OCI-LY3 (cell line): ENCODE measurements around the gene CPNE4.

Experiments
- EZH2phosphoT487 ChIP-seq: fragments of 200-600 bp; shearing (Covaris generic); IDR thresholded peaks from 2 replicates; pipeline ENCODE4 v1.6.1; 2018; ENCODE audit warnings: antibody characterized with exemption, mixed run types, low read depth
- TF ChIP-seq, protein P1 (sequence below): fragments of 200-600, 300-600 bp; sonication (generic); IDR thresholded peaks from 2 replicates; pipeline ENCODE4 v1.5.1; 2014; ENCODE audit warnings: antibody characterized with exemption, low read length, low read depth

DNA sequence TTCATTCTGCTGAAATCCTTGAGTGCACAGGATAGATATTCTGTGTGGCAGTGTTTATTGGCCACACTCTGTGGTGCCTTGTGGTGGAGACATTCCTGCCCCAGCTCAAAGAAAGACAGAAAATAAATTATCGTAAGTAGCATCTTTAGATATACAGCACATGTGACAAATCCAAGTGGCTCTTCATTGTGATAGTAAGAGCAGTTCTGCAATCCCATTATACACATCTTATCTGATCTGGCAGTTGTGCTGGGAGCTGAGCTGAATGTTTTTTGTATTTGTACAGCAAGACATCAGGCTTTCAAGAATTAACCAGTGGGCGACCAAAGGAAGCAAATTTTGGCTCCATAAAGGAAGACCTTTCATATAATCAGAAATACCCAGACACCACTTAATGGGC, 296.7 kb downstream of the CPNE4 start:
- TF ChIP-seq, protein P1, sequence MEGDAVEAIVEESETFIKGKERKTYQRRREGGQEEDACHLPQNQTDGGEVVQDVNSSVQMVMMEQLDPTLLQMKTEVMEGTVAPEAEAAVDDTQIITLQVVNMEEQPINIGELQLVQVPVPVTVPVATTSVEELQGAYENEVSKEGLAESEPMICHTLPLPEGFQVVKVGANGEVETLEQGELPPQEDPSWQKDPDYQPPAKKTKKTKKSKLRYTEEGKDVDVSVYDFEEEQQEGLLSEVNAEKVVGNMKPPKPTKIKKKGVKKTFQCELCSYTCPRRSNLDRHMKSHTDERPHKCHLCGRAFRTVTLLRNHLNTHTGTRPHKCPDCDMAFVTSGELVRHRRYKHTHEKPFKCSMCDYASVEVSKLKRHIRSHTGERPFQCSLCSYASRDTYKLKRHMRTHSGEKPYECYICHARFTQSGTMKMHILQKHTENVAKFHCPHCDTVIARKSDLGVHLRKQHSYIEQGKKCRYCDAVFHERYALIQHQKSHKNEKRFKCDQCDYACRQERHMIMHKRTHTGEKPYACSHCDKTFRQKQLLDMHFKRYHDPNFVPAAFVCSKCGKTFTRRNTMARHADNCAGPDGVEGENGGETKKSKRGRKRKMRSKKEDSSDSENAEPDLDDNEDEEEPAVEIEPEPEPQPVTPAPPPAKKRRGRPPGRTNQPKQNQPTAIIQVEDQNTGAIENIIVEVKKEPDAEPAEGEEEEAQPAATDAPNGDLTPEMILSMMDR = no peak
- TF ChIP-seq EZH2phosphoT487 = no peak
